ENCODE results near the gene TMA7.
"Not testable (repeated sequence)": the region's sequence is repeated elsewhere in the genome, so short reads cannot be mapped to it uniquely, and the experiment has no call there.

The TMA7 gene

GRCh38 chr3:48439820-48440589 is at the start of gene TMA7, which contains the start of gene CCDC51:
Gene TMA7 (plus strand): TSS chr3:48440257. CDS start chr3:48440297, 40 bp downstream.
Gene CCDC51 (minus strand): TSS chr3:48440119. CDS start chr3:48435128, 4,991 bp downstream.
- peak; percentile 97 for DNase-seq (ENCODE audit: low read depth)

- DNase-seq (ENCODE audit: low read depth), result no peak
These were observed 45.7 kb upstream of the TMA7 start for GRCh38 chr3:48394391-48394790.

GRCh38 chr3:48395714-48396113 is 44.3 kb upstream of the TMA7 start:
- DNase-seq (ENCODE audit: low read depth), result no peak

GRCh38 chr3:48397767-48398681 is 42.0 kb upstream of the TMA7 start:
- DNase-seq (ENCODE audit: low read depth), result no peak

GRCh38 chr3:48398701-48399386 is 41.2 kb upstream of the TMA7 start:
- DNase-seq (ENCODE audit: low read depth), result no peak

GRCh38 chr3:48399387-48400172 is 40.5 kb upstream of the TMA7 start:
- DNase-seq (ENCODE audit: low read depth), result no peak

- peak; percentile 21 for DNase-seq (ENCODE audit: low read depth)
These were observed 39.1 kb upstream of the TMA7 start for GRCh38 chr3:48400824-48401433.

GRCh38 chr3:48401434-48401901 is 38.6 kb upstream of the TMA7 start:
- not testable (repeated sequence) for DNase-seq (ENCODE audit: low read depth)

GRCh38 chr3:48402281-48402732 is 37.8 kb upstream of the TMA7 start:
- no peak for DNase-seq (ENCODE audit: low read depth)

- no peak for DNase-seq (ENCODE audit: low read depth)
These were observed 37.1 kb upstream of the TMA7 start for GRCh38 chr3:48402907-48403306.

GRCh38 chr3:48403533-48404439 is 36.3 kb upstream of the TMA7 start:
- no peak for DNase-seq (ENCODE audit: low read depth)

GRCh38 chr3:48404440-48405342 is 35.4 kb upstream of the TMA7 start:
- DNase-seq (ENCODE audit: low read depth), result no peak

GRCh38 chr3:48405343-48405881 is 34.6 kb upstream of the TMA7 start:
- no peak for DNase-seq (ENCODE audit: low read depth)

GRCh38 chr3:48405971-48406370 is 34.1 kb upstream of the TMA7 start:
- no peak for DNase-seq (ENCODE audit: low read depth)

- no peak for DNase-seq (ENCODE audit: low read depth)
These were observed 33.3 kb upstream of the TMA7 start for GRCh38 chr3:48406443-48407431.

- no peak for DNase-seq (ENCODE audit: low read depth)
These were observed 32.4 kb upstream of the TMA7 start for GRCh38 chr3:48407542-48408099.

- DNase-seq (ENCODE audit: low read depth), result no peak
These were observed 31.2 kb upstream of the TMA7 start for GRCh38 chr3:48408823-48409281.

All from stimulated activated CD8-positive, alpha-beta memory T cell treated with anti-CD3 and anti-CD28 coated beads, Interleukin-7, amount 100 ng/mL, for 24 hours (primary cell).